GM12878 (cell line): ENCODE measurements around the gene TTC9B. TPM values are rescaled to one million over a fixed set of nuclear protein-coding genes. Genes with fewer than 3 reads are reported as not detected.

Source experiments
- ATAC-seq: fragments of 200-7000 bp; cut with Tn5 transposase; 3 replicates; pipeline ENCODE4 v1.9.1; 2020; ENCODE audit warnings: mild to moderate bottlenecking, moderate library complexity
- BruUV-seq: library from RNA; stranded (reverse); fragments of 400-500 nt; replicated peaks from 2 replicates; lab custom pipeline; 2021; lab: Mats Ljungman, UMichigan
- CTCF ChIA-PET: fragments of 300-600 bp; sonication (Branson Sonifier 250); formaldehyde crosslinking; extraction: SDS; loops from one replicate; lab custom pipeline; 2021; ENCODE audit warnings: inconsistent platforms; lab: Yijun Ruan, JAX
- POLR2A ChIA-PET: fragments of 350-600 bp; formaldehyde crosslinking; extraction: SDS; loops from one replicate; lab custom pipeline; 2021; ENCODE audit warnings: inconsistent platforms; lab: Charles Lee
- RAD21 ChIA-PET: fragments of 300-600 bp; sonication (Branson Sonifier 250); formaldehyde crosslinking; loops from one replicate; lab custom pipeline; 2023; ENCODE audit warnings: antibody characterized with exemption; ENCODE audit not compliant: unreplicated experiment; lab: Charles Lee
- SMC1A ChIA-PET: fragments of 300-600 bp; sonication (Branson Sonifier 250); formaldehyde crosslinking; loops from one replicate; lab custom pipeline; 2023; ENCODE audit not compliant: unreplicated experiment, uncharacterized antibody; lab: Charles Lee
- DNase-seq: peaks from one replicate; pipeline ENCODE4 v3.0.0-alpha.2; 2011; ENCODE audit warnings: low read depth, low spot score
- FAIRE-seq: peaks from 3 replicates; lab custom pipeline; 2011; peaks lifted over from hg19 to GRCh38; lab: Jason Lieb, UNC
- H2AFZ ChIP-seq: 2 replicates; pipeline ENCODE4 v1.6.0; 2011; ENCODE audit warnings: low read depth, low read length, control low read depth; ENCODE audit not compliant: control insufficient read depth
- H3K27ac ChIP-seq: 2 replicates; pipeline ENCODE4 v1.5.1; 2011; ENCODE audit warnings: control low read depth; ENCODE audit not compliant: control insufficient read depth, insufficient read depth
- H3K27me3 ChIP-seq, 2 experiments: replicated peaks in 1 of 2; 2 replicates each; pipeline versions ENCODE4 v1.6.0 to v1.6.1; 2011; ENCODE audit warnings: low read length in 1 of 2; ENCODE audit not compliant: control insufficient read depth in 2 of 2, insufficient read depth in 2 of 2
- H3K36me3 ChIP-seq, 2 experiments: 2 replicates each; pipeline ENCODE4 v1.5.1; 2011; ENCODE audit warnings: low read length in 1 of 2; ENCODE audit not compliant: control insufficient read depth in 2 of 2, insufficient read depth in 2 of 2
- H3K4me1 ChIP-seq: 2 replicates; pipeline ENCODE4 v1.6.1; 2011; ENCODE audit warnings: mild to moderate bottlenecking, low read length, moderate library complexity, mixed read lengths; ENCODE audit not compliant: control insufficient read depth, insufficient read depth
- H3K4me2 ChIP-seq: 2 replicates; pipeline ENCODE4 v1.6.0; 2011; ENCODE audit warnings: control low read depth; ENCODE audit not compliant: control insufficient read depth, insufficient read depth
- H3K4me3 ChIP-seq: fragments of 200-600 bp; sonication (generic); 2 replicates; pipeline ENCODE4 v1.5.1; 2016
- H3K79me2 ChIP-seq: 2 replicates; pipeline ENCODE4 v1.6.0; 2011; ENCODE audit warnings: low read length; ENCODE audit not compliant: control insufficient read depth, insufficient read depth
- H3K9ac ChIP-seq: 2 replicates; pipeline ENCODE4 v1.8.0; 2011; ENCODE audit warnings: low read length, control low read depth, mixed read lengths; ENCODE audit not compliant: control insufficient read depth, insufficient read depth
- H3K9me3 ChIP-seq: replicated peaks from 3 replicates; pipeline ENCODE4 v1.5.1; 2011; ENCODE audit warnings: mild to moderate bottlenecking, low read length; ENCODE audit not compliant: control insufficient read depth, insufficient read depth
- H4K20me1 ChIP-seq: 2 replicates; pipeline ENCODE4 v1.6.0; 2011; ENCODE audit not compliant: control insufficient read depth, insufficient read depth
- ASH2L ChIP-seq: fragments of 300-600, 200-600 bp; sonication (generic); IDR thresholded peaks from 2 replicates; pipeline ENCODE4 v1.6.1; 2017; ENCODE audit warnings: low read depth, mild to moderate bottlenecking, borderline replicate concordance
- BMI1 ChIP-seq: fragments of 450-650 bp; IDR thresholded peaks from 2 replicates; pipeline ENCODE4 v1.6.1; 2016; ENCODE audit warnings: mild to moderate bottlenecking, moderate library complexity, borderline replicate concordance
- E4F1 ChIP-seq: fragments of 450-650 bp; IDR thresholded peaks from 2 replicates; pipeline ENCODE4 v1.6.1; 2018; ENCODE audit warnings: borderline replicate concordance, mild to moderate bottlenecking; ENCODE audit not compliant: partially characterized antibody
- HDAC6 ChIP-seq: fragments of 200-600 bp; sonication (generic); IDR thresholded peaks from one replicate; pipeline ENCODE4 v1.8.0; 2017; ENCODE audit warnings: antibody characterized with exemption; ENCODE audit not compliant: unreplicated experiment
- MAX ChIP-seq: IDR thresholded peaks from 2 replicates; pipeline ENCODE4 v1.6.1; 2012; ENCODE audit warnings: low read depth, low read length, improper control_type of control experiment
- NR2F1 ChIP-seq: fragments of 450-650 bp; conservative IDR thresholded peaks from 2 replicates; pipeline ENCODE4 v1.6.1; 2017; ENCODE audit warnings: mild to moderate bottlenecking
- POLR2A ChIP-seq: IDR thresholded peaks from 2 replicates; pipeline ENCODE4 v1.6.1; 2011; ENCODE audit warnings: low read depth, mild to moderate bottlenecking, low read length
- PRDM15 ChIP-seq: fragments of 450-650 bp; formaldehyde crosslinking; IDR thresholded peaks from 2 replicates; pipeline ENCODE4 v1.4.0; 2020; ENCODE audit warnings: mild to moderate bottlenecking, moderate library complexity
- TARDBP ChIP-seq: IDR thresholded peaks from 2 replicates; pipeline ENCODE4 v1.6.1; 2016; ENCODE audit warnings: borderline replicate concordance
- USF2 ChIP-seq: IDR thresholded peaks from 2 replicates; pipeline ENCODE4 v1.6.1; 2011; ENCODE audit warnings: low read depth, low read length, improper control_type of control experiment, borderline replicate concordance
- ZBTB33 ChIP-seq: fragments of 450-650 bp; IDR thresholded peaks from 2 replicates; pipeline ENCODE4 v1.6.1; 2017; ENCODE audit warnings: mild to moderate bottlenecking
- ZZZ3 ChIP-seq: IDR thresholded peaks from 2 replicates; pipeline ENCODE4 v1.6.1; 2011; ENCODE audit warnings: low read depth; ENCODE audit not compliant: control insufficient read depth, insufficient read length
- WGBS: methylation state at CpG from one replicate; pipeline ENCODE4 v1.1.6; 2016; ENCODE audit warnings: low lambda C conversion rate; ENCODE audit not compliant: insufficient replicate concordance, insufficient coverage; ENCODE audit errors: missing lambda C conversion rate; 5-methylcytosine and 5-hydroxymethylcytosine counted together
- in situ Hi-C: fragments of 300-500 bp; cut with MboI; formaldehyde crosslinking; loops from 9 replicates; pipeline ENCODE4 v1.14.3; 2018; ENCODE audit warnings: mixed read lengths
- intact Hi-C: fragments of 100-400 bp; cut with micrococcal nuclease; formaldehyde crosslinking; loops from one replicate; pipeline ENCODE4 v1.14.2; 2022; ENCODE audit not compliant: unreplicated experiment
- polyA plus RNA-seq, 11 experiments: library from polyadenylated mRNA; depleted of rRNA in 4 of 11; unstranded in 6 of 11; stranded (reverse) in 5 of 11; fragments of >200 nt; fragmentation: Nextera tagmentation in 4 of 11; fragmentation: Illumina TruSeq in 1 of 11; extraction: Ambion mirVana in 4 of 11; extraction: Trizol in 1 of 11; gene quantifications; 1 replicate in 1 of 11; 2 replicates in 10 of 11; pipeline versions ENCODE4 v1.2.1 to v1.2.3, GENCODE V29; 2011 to 2016; ENCODE audit warnings: inconsistent platforms in 2 of 11, missing spikeins in 2 of 11, low read depth in 1 of 11
- total RNA-seq, 4 experiments: library from RNA; depleted of rRNA in 3 of 4; stranded (reverse); fragments of >200 nt in 3 of 4; fragmentation: Illumina TruSeq in 1 of 4; extraction: Trizol in 1 of 4; gene quantifications; 2 replicates each; pipeline versions ENCODE4 v1.2.1 to v1.2.3, GENCODE V29; 2013 to 2021

Gene TTC9B
- total and polyA plus RNA-seq, 10 of the 15 experiments (the other 5 are each of a cell fraction or from before 2014, with no cell fraction given), result 0.04 to 0.14 (median 0.10) TPM; not detected in 7

- RAD21 ChIA-PET, result no interaction called here
- H3K4me3 ChIP-seq, result no peak overlapping the region
- CTCF ChIA-PET, result no interaction called here
- no peak overlapping the region for H3K27ac ChIP-seq
- no peaks in the 10 kb centered on the region for H3K79me2 ChIP-seq
- no peaks in the 10 kb centered on the region for H3K9me3 ChIP-seq
- H3K36me3 ChIP-seq, result peaks cover 23 to 43% of the 10 kb centered on the region in 2 experiments; a peak in 3 of 4 replicates
- H4K20me1 ChIP-seq, result no peaks in the 10 kb centered on the region
- no peaks in the 10 kb centered on the region for H3K4me1 ChIP-seq
- POLR2A ChIA-PET, result no interaction called here
- WGBS, result 75% methylated on average over 5 of the region's 6 CpGs
- in situ Hi-C loops (no loop called here), intact Hi-C loops (no loop called here)
- ATAC-seq (no peak), DNase-seq (no peak), FAIRE-seq (no peak)
- H3K9ac ChIP-seq, result no peak overlapping the region
- no peak overlapping the region for H3K4me2 ChIP-seq
- BruUV-seq, result no TSS peak
- SMC1A ChIA-PET, result interaction anchor here (1.0 kb wide), 1 partner anchor 71 kb away, joined by 3 read pairs; no protein-coding TSS in a partner anchor
- no peak overlapping the region for H2AFZ ChIP-seq
- H3K27me3 ChIP-seq, result no peaks in the 10 kb centered on the region
- TF ChIP-seq PRDM15 (CRISPR knock-in tag) (no peak), ZBTB33 (no peak), E4F1 (no peak), HDAC6 (no peak), TARDBP (no peak), NR2F1 (no peak), POLR2A (no peak), MAX (no peak), ZZZ3 (no peak), BMI1 (no peak), ASH2L (no peak), USF2 (no peak)
These were observed 18.2 kb upstream of the TTC9B start for GRCh38 chr19:40236366-40236765.
